DOHH2 (cell line): ENCODE measurements around the gene CA12.

Source experiments
- CTCF ChIP-seq: fragments of 200-600 bp; sonication (generic); IDR thresholded peaks from one replicate; pipeline ENCODE4 v1.5.1; 2014; ENCODE audit warnings: antibody characterized with exemption, mild to moderate bottlenecking, low read depth, low read length; ENCODE audit not compliant: poor library complexity, severe bottlenecking
- EZH2phosphoT487 ChIP-seq: fragments of 200-600 bp; sonication (generic); IDR thresholded peaks from 2 replicates; pipeline ENCODE4 v1.6.1; 2017; ENCODE audit warnings: borderline replicate concordance, mild to moderate bottlenecking, antibody characterized with exemption, low read length, moderate library complexity, mixed read lengths

- TF ChIP-seq CTCF (no peak), EZH2phosphoT487 (no peak)
Observed at GRCh38 chr15:63323798-63324563, 57.7 kb downstream of the CA12 start.
